CD4-positive, alpha-beta T cell treated with Interleukin-6 for 4 hours (primary cell): Measurements from ENCODE around the gene ACKR3.

Experiments
- DNase-seq: peaks from one replicate; pipeline ENCODE4 v3.0.0-alpha.2; 2020; ENCODE audit warnings: mixed read lengths

The ACKR3 gene

GRCh38 chr2:236550290-236550689 lies 19.3 kb upstream of the ACKR3 start:
- no peak for DNase-seq

- no peak for DNase-seq
These were observed 18.7 kb upstream of the ACKR3 start for GRCh38 chr2:236550701-236551465.

DNA sequence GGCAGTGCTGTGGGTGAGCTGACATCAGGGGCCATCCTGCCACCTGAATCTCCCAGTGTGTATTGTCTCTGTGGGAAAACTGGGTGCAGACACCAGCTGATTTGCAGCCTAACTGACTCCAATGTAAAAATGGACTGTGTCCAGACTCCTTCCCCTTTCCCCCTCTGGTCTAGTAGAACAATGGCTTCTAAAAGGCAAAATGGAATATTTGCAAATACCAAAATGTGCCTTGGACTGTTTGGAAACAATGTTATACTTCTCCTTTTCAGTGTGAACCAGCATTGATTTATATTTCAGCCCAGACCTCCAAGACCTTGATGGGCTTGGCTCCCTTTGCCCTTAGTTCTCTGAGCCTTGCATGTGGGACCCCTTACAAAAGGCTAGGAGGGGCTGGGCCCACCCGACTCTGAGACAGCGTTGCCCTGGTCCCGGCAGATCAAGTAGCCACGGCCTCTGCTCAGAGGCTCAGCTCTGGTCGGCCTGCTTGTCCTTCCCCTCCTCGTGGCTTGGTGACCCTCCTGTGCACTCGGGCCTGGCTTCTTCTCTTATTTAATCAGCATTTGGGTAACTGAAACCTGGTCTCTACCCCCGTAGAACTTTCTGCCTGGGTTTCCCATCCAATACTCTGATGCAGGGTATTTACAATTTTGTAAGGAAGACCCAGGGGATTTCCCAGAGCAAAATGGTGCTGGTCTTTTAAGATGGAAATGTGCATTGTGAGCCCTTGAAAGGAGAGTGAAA lies 18.0 kb upstream of the ACKR3 start:
- no peak for DNase-seq

DNA sequence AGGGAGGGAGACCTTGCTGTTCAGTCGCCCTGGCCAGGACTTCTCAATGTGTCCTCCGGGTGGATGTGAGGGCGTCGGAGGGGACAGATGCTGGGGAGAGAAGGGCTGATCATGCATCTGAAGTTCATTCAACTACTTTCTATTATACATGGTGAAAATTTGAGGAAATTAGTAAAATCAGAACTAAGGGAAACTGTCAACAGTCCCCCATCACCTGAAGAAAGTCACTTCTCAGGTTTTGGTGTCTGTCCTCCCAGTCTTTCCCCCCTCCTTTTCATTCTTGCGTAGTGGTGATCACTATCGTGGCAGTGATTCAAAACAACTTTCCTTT lies 17.4 kb upstream of the ACKR3 start:
- DNase-seq: no peak

GRCh38 chr2:236552581-236553363 lies 16.9 kb upstream of the ACKR3 start:
- DNase-seq: no peak

- no peak for DNase-seq
These were observed 16.1 kb upstream of the ACKR3 start for GRCh38 chr2:236553522-236553921.

DNA sequence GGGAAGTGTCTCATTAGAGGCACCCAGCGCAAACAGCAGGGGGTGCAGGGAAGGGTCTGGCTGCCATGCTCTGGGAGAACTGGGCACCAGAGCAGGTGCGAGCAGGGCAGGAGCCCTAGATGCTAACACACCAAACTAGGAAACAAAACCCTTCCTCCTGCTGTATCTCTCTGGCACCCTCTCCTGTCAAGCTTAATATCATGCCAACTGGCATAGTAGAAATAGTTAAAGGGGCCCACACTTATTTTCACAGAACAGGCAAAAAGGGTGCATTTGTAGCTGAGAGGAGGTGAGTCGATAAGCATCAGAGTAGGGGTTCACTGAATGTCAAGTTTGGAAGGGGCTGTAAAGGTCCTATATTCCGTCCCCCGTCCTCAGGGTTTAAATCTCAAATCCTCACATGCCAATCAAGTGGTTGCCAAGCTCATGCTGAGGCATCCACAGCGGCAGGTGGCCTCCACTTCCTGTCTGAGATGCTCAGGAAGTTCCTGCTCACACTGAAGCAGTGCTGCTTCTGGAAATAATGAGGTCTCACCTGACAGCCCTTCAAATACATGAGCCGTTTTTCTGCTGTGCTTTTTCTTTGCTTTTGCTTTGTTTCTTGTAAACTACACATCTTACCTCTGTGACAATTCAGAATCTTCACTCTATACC lies 14.9 kb upstream of the ACKR3 start:
- DNase-seq: peak; percentile 58

DNA sequence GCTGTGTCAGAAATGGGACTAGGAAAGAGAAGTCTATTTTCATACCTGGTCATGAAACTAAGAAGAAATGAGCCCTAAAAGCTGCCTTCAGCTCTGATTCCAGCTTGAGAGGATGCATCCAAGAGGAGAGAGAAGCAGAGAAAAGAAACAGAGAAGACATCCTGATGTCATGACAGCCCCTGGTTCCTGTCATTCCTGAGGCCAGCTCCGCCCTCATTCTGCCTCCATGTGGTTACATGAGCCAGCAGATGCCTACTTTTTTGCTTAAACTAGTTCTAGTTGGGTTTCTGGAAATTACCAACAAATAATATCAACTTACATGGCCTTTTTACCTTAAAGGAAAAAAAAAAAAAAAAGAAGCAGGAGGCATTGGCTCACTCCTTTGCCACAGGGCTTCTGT lies 14.1 kb upstream of the ACKR3 start:
- DNase-seq: no peak

DNA sequence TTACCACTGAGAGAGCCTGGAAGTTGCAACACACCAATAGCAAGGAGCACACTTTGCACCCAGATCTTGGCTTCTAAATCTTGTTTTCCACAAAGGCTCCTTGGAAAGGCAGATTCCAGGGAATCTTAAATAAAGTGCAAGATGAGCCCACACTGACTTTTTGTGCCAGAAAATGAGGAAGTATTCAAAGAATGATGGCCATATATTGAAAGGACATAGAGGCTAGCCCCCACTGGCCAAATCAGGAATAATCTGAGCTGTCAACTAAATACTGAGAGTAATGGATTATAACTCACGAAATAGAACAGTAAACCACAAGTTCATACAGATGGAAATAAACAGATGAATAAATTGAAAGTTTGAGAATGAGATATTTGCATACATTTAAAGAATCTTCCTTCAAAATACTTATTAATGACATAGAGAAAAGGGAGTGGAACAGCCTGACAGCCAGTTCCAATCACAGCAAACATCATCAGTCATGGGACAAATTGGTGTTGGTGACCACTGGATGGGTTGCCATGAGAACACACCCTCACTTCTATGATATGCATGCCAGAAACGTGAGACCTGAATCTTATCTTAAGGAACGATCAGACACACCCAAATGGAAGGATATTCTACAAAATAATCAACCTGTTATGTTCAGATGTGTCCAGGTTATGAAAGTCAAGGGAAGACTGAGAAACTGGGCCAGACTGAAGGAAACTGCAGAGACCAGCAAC lies 12.2 kb upstream of the ACKR3 start:
- DNase-seq: no peak

GRCh38 chr2:236558036-236558435 lies 11.6 kb upstream of the ACKR3 start:
- DNase-seq: no peak

GRCh38 chr2:236558993-236559978 lies 10.3 kb upstream of the ACKR3 start:
- DNase-seq: no peak

DNA sequence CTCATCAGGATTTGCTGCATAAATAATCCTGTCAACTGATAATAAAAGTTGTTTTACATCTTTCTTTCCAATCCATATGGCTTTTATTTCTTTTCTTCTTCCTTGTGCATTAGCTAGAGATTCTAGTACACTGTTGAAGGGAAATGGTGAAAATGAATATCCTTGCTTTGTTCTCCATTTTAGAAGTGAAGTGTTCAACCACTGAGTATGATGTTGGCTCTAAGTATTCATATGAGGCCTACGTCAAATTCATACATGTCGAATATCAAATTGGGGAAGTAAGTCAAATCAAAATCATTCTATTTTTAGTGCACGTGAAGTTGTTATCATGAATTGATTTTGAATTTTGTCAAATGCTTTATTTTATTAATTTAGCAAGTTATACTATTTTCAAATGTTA lies 7.8 kb upstream of the ACKR3 start:
- no peak for DNase-seq

DNA sequence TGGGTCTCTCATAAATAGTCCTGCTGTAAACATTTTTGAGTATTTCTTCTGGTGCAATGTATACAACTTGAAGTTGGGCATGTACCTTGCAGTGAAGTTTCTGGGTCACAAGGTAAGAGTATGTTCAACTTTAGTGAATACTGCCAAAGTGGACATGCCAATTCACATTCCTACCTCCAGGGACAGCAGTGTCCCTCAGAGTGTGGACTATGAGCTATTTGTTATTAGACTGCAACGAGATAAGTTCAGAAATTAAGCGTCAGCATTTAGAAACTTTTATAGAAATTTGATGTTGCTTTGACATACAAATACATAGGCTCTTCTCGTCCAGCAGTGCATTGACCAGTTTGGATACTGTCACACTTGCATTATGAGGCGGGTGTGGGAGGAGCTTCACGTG lies 7.2 kb upstream of the ACKR3 start:
- DNase-seq: no peak

DNA sequence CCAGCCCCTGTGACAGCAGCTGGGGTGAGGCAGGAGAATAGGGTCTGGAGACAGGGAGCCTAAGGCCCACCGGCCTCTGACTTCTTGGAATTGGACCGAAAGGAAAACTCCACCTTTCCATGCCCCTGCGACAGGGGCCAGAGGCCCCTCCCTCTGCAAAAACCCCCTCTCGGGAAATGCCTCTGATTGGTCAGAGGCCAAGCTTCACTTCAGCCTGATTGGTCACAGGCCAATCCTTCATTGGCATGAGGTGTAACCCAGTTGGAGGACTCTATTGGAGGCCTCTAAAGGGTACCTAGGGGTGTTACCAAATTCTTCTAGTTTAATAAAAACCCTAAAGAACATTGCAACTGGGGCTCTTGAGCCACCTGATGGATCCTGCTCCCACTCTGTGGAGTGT lies 5.7 kb upstream of the ACKR3 start:
- no peak for DNase-seq

DNA sequence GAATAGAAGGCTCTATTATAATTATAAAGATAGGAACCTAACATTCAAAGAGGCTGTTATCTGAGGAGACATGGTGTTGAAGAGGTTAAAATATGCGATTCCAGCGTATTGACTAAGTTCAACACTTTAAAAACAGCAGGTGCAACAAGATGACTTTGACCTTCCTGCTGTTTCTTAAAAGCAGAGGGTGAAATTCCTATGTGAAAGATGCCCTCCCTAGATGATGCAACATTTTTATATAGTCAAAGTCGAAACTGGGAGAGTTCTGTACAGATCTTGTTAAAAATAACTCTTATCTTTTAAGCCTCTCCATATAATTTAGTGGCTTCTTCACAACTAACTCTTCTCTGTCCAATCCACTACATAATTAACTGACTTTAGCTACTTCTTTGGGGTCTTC lies 4.4 kb upstream of the ACKR3 start:
- no peak for DNase-seq

DNA sequence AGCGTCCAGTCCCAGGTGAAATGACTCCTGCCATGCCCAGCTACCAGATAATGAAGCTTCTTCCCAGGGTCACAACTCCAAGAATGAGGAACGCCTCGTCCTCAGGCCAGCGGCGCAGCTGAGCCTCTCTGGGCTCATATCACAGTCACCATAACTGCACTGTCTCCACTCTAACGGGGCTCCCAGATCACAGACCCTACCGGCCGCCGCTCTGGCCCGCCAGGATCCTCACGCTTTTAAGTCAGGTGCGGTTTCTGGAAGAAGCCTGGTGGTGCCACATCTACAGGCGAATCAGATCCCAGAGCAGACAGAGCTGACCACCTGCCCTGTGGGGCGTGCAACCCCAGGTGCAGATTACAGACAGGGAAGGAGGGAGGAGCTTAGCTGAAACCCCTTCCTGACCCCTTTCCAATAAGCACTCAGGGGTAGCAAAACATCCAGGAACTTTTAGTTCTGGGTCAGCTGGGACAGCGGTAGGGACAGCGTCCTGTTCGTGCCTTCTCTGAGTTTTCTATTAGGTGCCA lies 3.7 kb upstream of the ACKR3 start:
- no peak for DNase-seq

DNA sequence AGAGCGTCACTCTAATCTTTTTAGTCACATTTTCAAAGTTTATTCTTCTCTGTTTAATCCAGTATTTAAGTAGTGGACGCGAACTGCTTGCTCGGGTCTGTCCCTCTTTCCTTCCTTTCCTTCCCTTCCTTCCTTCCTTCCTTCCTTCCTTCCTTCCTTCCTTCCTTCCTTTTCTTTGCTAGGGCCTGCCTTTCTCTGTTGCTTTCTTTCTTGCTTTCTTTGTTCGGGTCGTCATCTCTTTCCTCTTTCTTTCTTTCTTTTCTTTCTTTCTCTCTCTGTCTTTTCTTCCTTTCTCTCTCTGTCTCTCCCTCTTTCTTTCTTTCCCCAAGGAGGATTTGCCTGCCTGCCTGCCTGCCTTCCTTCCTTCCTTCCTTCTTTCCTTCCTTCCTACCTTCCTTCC lies 3.0 kb upstream of the ACKR3 start:
- no peak for DNase-seq

DNA sequence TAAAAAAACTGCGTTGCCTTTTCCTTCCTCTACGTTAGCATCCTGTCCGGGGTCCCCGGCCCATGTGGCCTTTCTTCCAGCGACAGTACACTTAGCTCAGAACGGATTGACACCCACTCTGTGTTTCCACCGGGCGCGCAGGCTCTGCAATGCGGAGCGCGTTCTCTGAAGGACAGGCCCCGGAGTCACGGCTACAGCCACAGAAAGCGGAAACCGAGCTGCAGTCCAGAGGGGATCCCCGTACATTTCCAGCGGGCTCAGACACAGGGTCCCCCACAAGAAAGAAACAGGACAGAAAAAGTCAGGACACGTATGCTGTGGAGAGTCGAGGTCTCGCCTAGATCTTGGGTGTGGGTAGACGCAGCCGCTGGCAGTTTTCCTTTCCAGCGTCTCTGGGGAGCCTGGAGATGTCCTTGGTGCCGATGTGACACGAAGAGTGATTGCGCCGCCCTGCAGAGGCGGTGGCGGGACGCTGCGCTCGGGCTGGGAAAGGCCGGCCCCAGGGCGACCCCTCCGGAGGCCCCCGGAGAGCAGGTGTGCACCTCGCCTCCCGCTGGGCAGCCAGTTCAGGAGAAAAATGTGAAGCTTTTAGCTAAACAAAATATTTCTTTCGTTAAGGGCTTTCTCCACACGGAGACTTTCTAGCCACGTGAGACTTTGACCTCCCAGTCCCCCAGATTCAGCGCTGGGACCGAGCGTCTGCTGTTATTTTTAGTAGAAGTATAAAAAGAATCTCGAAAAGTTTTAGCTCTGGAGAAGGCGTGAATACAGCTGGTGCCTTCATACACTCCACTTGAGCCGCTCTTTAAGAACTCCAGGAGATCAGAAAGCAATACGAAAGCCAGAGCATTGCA lies 1.3 kb upstream of the ACKR3 start:
- peak; percentile 39 for DNase-seq

DNA sequence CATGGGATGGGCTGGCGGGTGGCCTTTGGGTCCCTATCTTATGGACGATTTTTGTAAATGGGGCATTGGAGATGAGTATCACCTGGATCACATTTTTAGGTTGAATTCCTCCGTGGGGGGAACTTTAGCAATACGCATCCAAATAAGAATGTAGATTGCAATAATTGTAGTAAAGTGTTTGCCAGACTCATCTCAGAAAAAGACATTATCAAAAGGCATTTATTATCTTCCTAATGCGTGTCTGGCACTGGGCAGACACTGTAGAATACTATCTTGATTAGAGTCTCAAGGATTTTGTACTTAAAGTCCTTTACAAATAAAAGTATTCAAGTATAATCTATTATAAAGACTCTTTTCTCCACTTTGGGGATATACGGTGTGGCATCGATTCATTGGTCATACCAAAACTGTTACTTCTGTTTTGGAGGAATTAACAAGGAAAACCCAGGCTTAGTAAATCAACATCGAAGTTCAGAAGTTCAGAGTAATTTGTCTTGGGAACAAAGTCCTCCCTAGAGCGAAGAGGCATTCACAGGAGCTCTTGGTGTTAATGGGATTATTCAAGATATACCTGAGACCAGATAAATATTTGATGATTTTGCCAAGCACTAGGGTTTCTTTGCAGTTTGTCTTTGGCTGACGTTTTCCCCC lies 578 bp upstream of the ACKR3 start:
- DNase-seq: no peak
